Activated T-helper 17 cell treated with anti-CD3 and anti-CD28 coated beads, Interleukin-2, amount 50 U/mL, for 72 hours (primary cell): ENCODE measurements around the gene ANKRD31. TPM values are rescaled to one million over a fixed set of nuclear protein-coding genes. Genes with fewer than 3 reads are reported as not detected.

Source experiments
- ATAC-seq: fragments of 150-1000 bp; cut with Tn5 transposase; replicated peaks from 2 replicates; pipeline ENCODE4 v1.10.0; 2021; ENCODE audit warnings: mild to moderate bottlenecking, moderate library complexity
- H3K27ac Mint-ChIP-seq: one replicate; pipeline ENCODE4 v1.8.0; 2022; ENCODE audit warnings: mixed read lengths
- H3K27me3 Mint-ChIP-seq: one replicate; pipeline ENCODE4 v1.8.0; 2022; ENCODE audit warnings: mixed read lengths
- H3K36me3 Mint-ChIP-seq: one replicate; pipeline ENCODE4 v1.8.0; 2022; ENCODE audit warnings: low read depth, mild to moderate bottlenecking, mixed read lengths
- H3K4me1 Mint-ChIP-seq: one replicate; pipeline ENCODE4 v1.8.0; 2022; ENCODE audit warnings: mixed read lengths
- H3K4me3 Mint-ChIP-seq: one replicate; pipeline ENCODE4 v1.8.0; 2022; ENCODE audit warnings: mild to moderate bottlenecking, mixed read lengths
- H3K9me3 Mint-ChIP-seq: one replicate; pipeline ENCODE4 v1.8.0; 2022; ENCODE audit warnings: mixed read lengths
- total RNA-seq, 2 donors: library from RNA; stranded (reverse); gene quantifications; one replicate each; pipeline ENCODE4 v1.2.3, GENCODE V29; 2022

ANKRD31 gene
- total RNA-seq, 2 donors from 2014 or later: 0.32 to 0.48 TPM

- Mint-ChIP-seq H3K9me3 (no peaks in the 10 kb centered on the region), H3K27me3 (no peaks in the 10 kb centered on the region), H3K4me1 (peaks cover 33% of the 10 kb centered on the region), H3K36me3 (peaks cover 11% of the 10 kb centered on the region), H3K4me3 (peak within 1 kb of the TSS; percentile 85), H3K27ac (peak within 1 kb of the TSS; percentile 53)
- peak; percentile 43 for ATAC-seq
Measured at GRCh38 chr5:75052192-75053053, 184.3 kb downstream of the ANKRD31 start, which contains the start of gene GCNT4. Gene GCNT4 (minus strand): TSS chr5:75052558. CDS start chr5:75030037, 22,521 bp downstream.

GRCh38 chr5:75051217-75051751 is 185.4 kb downstream of the ANKRD31 start:
- Mint-ChIP-seq H3K27ac (peak overlapping the region; percentile 53), H3K9me3 (no peaks in the 10 kb centered on the region), H3K4me1 (peaks cover 31% of the 10 kb centered on the region), H3K27me3 (no peaks in the 10 kb centered on the region), H3K4me3 (peak overlapping the region; percentile 75), H3K36me3 (peaks cover 21% of the 10 kb centered on the region)
- ATAC-seq: peak; percentile 38

GRCh38 chr5:75050415-75050814 is 186.3 kb downstream of the ANKRD31 start:
- H3K9me3 Mint-ChIP-seq: no peaks in the 10 kb centered on the region
- peaks cover 28% of the 10 kb centered on the region for H3K36me3 Mint-ChIP-seq
- peak overlapping the region; percentile 75 for H3K4me3 Mint-ChIP-seq
- peak overlapping the region; percentile 53 for H3K27ac Mint-ChIP-seq
- H3K4me1 Mint-ChIP-seq: peaks cover 32% of the 10 kb centered on the region
- ATAC-seq: no peak
- peaks cover 4% of the 10 kb centered on the region for H3K27me3 Mint-ChIP-seq

- ATAC-seq: peak; percentile 23
- H3K4me3 Mint-ChIP-seq: peak overlapping the region; percentile 75
- H3K9me3 Mint-ChIP-seq: no peaks in the 10 kb centered on the region
- H3K27ac Mint-ChIP-seq: peak overlapping the region; percentile 53
- H3K36me3 Mint-ChIP-seq: peaks cover 34% of the 10 kb centered on the region
- peaks cover 4% of the 10 kb centered on the region for H3K27me3 Mint-ChIP-seq
- peaks cover 37% of the 10 kb centered on the region for H3K4me1 Mint-ChIP-seq
Measured at GRCh38 chr5:75049456-75050351, 187.0 kb downstream of the ANKRD31 start.

GRCh38 chr5:75048457-75048953 is 188.2 kb downstream of the ANKRD31 start:
- Mint-ChIP-seq H3K4me1 (peaks cover 41% of the 10 kb centered on the region), H3K27me3 (peaks cover 4% of the 10 kb centered on the region), H3K36me3 (peaks cover 45% of the 10 kb centered on the region), H3K4me3 (peak overlapping the region; percentile 75), H3K9me3 (no peaks in the 10 kb centered on the region), H3K27ac (no peak overlapping the region)
- ATAC-seq: no peak

- Mint-ChIP-seq H3K27ac (no peak overlapping the region), H3K27me3 (peaks cover 4% of the 10 kb centered on the region), H3K4me1 (peaks cover 41% of the 10 kb centered on the region), H3K4me3 (no peak overlapping the region), H3K36me3 (peaks cover 55% of the 10 kb centered on the region), H3K9me3 (no peaks in the 10 kb centered on the region)
- ATAC-seq: no peak
Measured at GRCh38 chr5:75047356-75047755, 189.3 kb downstream of the ANKRD31 start.

GRCh38 chr5:75046366-75047142 is 190.1 kb downstream of the ANKRD31 start:
- Mint-ChIP-seq H3K27ac (no peak overlapping the region), H3K9me3 (no peaks in the 10 kb centered on the region), H3K36me3 (peaks cover 53% of the 10 kb centered on the region), H3K27me3 (peaks cover 4% of the 10 kb centered on the region), H3K4me3 (no peak overlapping the region), H3K4me1 (peaks cover 41% of the 10 kb centered on the region)
- ATAC-seq: no peak

GRCh38 chr5:75045071-75045470 is 191.6 kb downstream of the ANKRD31 start:
- Mint-ChIP-seq H3K36me3 (peaks cover 61% of the 10 kb centered on the region), H3K4me3 (no peak overlapping the region), H3K27ac (no peak overlapping the region), H3K4me1 (peaks cover 27% of the 10 kb centered on the region), H3K27me3 (peaks cover 4% of the 10 kb centered on the region), H3K9me3 (no peaks in the 10 kb centered on the region)
- ATAC-seq: peak; percentile 63

- no peak overlapping the region for H3K4me3 Mint-ChIP-seq
- no peaks in the 10 kb centered on the region for H3K9me3 Mint-ChIP-seq
- peaks cover 20% of the 10 kb centered on the region for H3K4me1 Mint-ChIP-seq
- H3K27ac Mint-ChIP-seq: no peak overlapping the region
- peaks cover 4% of the 10 kb centered on the region for H3K27me3 Mint-ChIP-seq
- no peak for ATAC-seq
- H3K36me3 Mint-ChIP-seq: peaks cover 62% of the 10 kb centered on the region
Measured at GRCh38 chr5:75044406-75044805, 192.3 kb downstream of the ANKRD31 start.

GRCh38 chr5:75043633-75044264 is 192.9 kb downstream of the ANKRD31 start:
- Mint-ChIP-seq H3K4me1 (peaks cover 15% of the 10 kb centered on the region), H3K27me3 (peaks cover 4% of the 10 kb centered on the region), H3K36me3 (peaks cover 62% of the 10 kb centered on the region), H3K9me3 (no peaks in the 10 kb centered on the region), H3K4me3 (no peak overlapping the region), H3K27ac (no peak overlapping the region)
- ATAC-seq: no peak

- no peak overlapping the region for H3K27ac Mint-ChIP-seq
- H3K4me1 Mint-ChIP-seq: peaks cover 15% of the 10 kb centered on the region
- H3K9me3 Mint-ChIP-seq: no peaks in the 10 kb centered on the region
- H3K36me3 Mint-ChIP-seq: peaks cover 60% of the 10 kb centered on the region
- no peak for ATAC-seq
- peaks cover 4% of the 10 kb centered on the region for H3K27me3 Mint-ChIP-seq
- H3K4me3 Mint-ChIP-seq: no peak overlapping the region
Measured at GRCh38 chr5:75042522-75042921, 194.2 kb downstream of the ANKRD31 start.

GRCh38 chr5:75040973-75041372 is 195.7 kb downstream of the ANKRD31 start:
- H3K27me3 Mint-ChIP-seq: peaks cover 2% of the 10 kb centered on the region
- no peak overlapping the region for H3K4me3 Mint-ChIP-seq
- no peaks in the 10 kb centered on the region for H3K9me3 Mint-ChIP-seq
- peaks cover 46% of the 10 kb centered on the region for H3K36me3 Mint-ChIP-seq
- H3K27ac Mint-ChIP-seq: no peak overlapping the region
- no peak for ATAC-seq
- H3K4me1 Mint-ChIP-seq: peaks cover 12% of the 10 kb centered on the region

GRCh38 chr5:75037106-75037505 is 199.6 kb downstream of the ANKRD31 start:
- peaks cover 11% of the 10 kb centered on the region for H3K36me3 Mint-ChIP-seq
- peaks cover 5% of the 10 kb centered on the region for H3K4me1 Mint-ChIP-seq
- no peaks in the 10 kb centered on the region for H3K9me3 Mint-ChIP-seq
- no peak overlapping the region for H3K27ac Mint-ChIP-seq
- ATAC-seq: peak; percentile 92
- no peak overlapping the region for H3K4me3 Mint-ChIP-seq
- no peaks in the 10 kb centered on the region for H3K27me3 Mint-ChIP-seq
